SK-N-SH (cell line): Measurements from ENCODE around the gene NFASC.

Experiments used
- EZH2phosphoT487 ChIP-seq: fragments of 200-600 bp; sonication (generic); IDR thresholded peaks from 2 replicates; pipeline ENCODE4 v1.6.1; 2017; ENCODE audit warnings: low read depth, mixed run types, mild to moderate bottlenecking, antibody characterized with exemption, moderate library complexity, borderline replicate concordance
- FOXJ3 ChIP-seq: sonication (generic); formaldehyde crosslinking; IDR thresholded peaks from 2 replicates; pipeline ENCODE4 v1.5.1; 2020; ENCODE audit warnings: mild to moderate bottlenecking, missing genetic modification reagents
- MXI1 ChIP-seq: IDR thresholded peaks from 2 replicates; pipeline ENCODE4 v1.6.1; 2012; ENCODE audit warnings: mild to moderate bottlenecking, low read depth, low read length, improper control_type of control experiment
- PBX3 ChIP-seq: IDR thresholded peaks from 2 replicates; pipeline ENCODE4; 2012
- SMC3 ChIP-seq: IDR thresholded peaks from 2 replicates; pipeline ENCODE4 v1.6.1; 2012; ENCODE audit warnings: low read depth, low read length, improper control_type of control experiment
- TEAD4 ChIP-seq: IDR thresholded peaks from 2 replicates; pipeline ENCODE4 v1.4.0; 2012; ENCODE audit warnings: mild to moderate bottlenecking, borderline replicate concordance; ENCODE audit not compliant: insufficient read depth
- TF ChIP-seq, protein P1 (sequence below): fragments of 200-600 bp; sonication (generic); IDR thresholded peaks from 2 replicates; pipeline ENCODE4 v1.6.1; 2017; ENCODE audit warnings: antibody characterized with exemption, mild to moderate bottlenecking, moderate library complexity
- TF ChIP-seq, protein P2 (sequence below): IDR thresholded peaks from 2 replicates; pipeline ENCODE4 v1.4.0; 2012; ENCODE audit warnings: low read depth

GRCh38 chr1:204854286-204854685, 16.4 kb upstream of the NFASC start:
- TF ChIP-seq, protein P1, sequence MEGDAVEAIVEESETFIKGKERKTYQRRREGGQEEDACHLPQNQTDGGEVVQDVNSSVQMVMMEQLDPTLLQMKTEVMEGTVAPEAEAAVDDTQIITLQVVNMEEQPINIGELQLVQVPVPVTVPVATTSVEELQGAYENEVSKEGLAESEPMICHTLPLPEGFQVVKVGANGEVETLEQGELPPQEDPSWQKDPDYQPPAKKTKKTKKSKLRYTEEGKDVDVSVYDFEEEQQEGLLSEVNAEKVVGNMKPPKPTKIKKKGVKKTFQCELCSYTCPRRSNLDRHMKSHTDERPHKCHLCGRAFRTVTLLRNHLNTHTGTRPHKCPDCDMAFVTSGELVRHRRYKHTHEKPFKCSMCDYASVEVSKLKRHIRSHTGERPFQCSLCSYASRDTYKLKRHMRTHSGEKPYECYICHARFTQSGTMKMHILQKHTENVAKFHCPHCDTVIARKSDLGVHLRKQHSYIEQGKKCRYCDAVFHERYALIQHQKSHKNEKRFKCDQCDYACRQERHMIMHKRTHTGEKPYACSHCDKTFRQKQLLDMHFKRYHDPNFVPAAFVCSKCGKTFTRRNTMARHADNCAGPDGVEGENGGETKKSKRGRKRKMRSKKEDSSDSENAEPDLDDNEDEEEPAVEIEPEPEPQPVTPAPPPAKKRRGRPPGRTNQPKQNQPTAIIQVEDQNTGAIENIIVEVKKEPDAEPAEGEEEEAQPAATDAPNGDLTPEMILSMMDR, result no peak
- TF ChIP-seq MXI1, result no peak
- no peak for TF ChIP-seq FOXJ3 (CRISPR knock-in tag)
- no peak for TF ChIP-seq PBX3
- TF ChIP-seq TEAD4, result no peak
- no peak for TF ChIP-seq EZH2phosphoT487
- TF ChIP-seq, protein P2, sequence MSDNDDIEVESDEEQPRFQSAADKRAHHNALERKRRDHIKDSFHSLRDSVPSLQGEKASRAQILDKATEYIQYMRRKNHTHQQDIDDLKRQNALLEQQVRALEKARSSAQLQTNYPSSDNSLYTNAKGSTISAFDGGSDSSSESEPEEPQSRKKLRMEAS, result no peak
- TF ChIP-seq SMC3, result no peak
